ENCODE measurements around the gene PDLIM1. TPM values are rescaled to one million over a fixed set of nuclear protein-coding genes. Genes with fewer than 3 reads are reported as not detected.
A peak's percentile ranks its signal among the peaks of the same experiment; 100 is the strongest.

PDLIM1 gene
- total and polyA plus RNA-seq, 8 donors = 44.1 to 120 (median 55.9) TPM

DNA sequence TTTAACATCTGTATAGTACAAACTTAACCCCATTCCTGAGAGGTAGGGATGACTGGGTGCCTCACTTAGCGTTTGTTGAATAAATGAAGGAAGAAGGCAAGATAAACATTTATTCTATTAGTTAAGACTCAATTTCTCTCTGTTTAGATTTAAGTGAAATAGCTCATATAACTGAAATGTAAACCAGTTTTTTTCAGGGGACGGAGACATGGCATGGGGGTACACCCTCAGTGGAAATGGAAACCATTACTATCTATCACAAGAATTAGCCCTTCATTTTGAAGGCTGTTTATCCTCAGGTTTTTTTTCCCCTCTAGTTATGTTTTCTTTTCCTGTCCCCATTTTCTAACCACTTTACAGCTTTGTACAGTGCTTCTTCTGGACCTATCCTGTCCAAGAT is 35.6 kb upstream of the PDLIM1 start:
- Histone ChIP-seq H3K9me3 (no peaks in the 10 kb centered on the region), H3K36me3 (no peaks in the 10 kb centered on the region), H3K27me3 (no peaks in the 10 kb centered on the region), H3K4me3 (no peak overlapping the region), H3K4me1 (peaks cover 0 to 5% (median 0%) of the 10 kb centered on the region in 3 donors), H3K27ac (no peak overlapping the region)
- TF ChIP-seq, protein P1, sequence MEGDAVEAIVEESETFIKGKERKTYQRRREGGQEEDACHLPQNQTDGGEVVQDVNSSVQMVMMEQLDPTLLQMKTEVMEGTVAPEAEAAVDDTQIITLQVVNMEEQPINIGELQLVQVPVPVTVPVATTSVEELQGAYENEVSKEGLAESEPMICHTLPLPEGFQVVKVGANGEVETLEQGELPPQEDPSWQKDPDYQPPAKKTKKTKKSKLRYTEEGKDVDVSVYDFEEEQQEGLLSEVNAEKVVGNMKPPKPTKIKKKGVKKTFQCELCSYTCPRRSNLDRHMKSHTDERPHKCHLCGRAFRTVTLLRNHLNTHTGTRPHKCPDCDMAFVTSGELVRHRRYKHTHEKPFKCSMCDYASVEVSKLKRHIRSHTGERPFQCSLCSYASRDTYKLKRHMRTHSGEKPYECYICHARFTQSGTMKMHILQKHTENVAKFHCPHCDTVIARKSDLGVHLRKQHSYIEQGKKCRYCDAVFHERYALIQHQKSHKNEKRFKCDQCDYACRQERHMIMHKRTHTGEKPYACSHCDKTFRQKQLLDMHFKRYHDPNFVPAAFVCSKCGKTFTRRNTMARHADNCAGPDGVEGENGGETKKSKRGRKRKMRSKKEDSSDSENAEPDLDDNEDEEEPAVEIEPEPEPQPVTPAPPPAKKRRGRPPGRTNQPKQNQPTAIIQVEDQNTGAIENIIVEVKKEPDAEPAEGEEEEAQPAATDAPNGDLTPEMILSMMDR (IDR thresholded peaks at IDR 0.05) = no peak
- DNase-seq (no peak), FAIRE-seq (no peak), ATAC-seq (no peak)
- 95 to 98% methylated on average over 2 of the region's 2 CpGs for WGBS, 2 donors
- intact Hi-C loops (cut with DNase I) = no loop called here

DNA sequence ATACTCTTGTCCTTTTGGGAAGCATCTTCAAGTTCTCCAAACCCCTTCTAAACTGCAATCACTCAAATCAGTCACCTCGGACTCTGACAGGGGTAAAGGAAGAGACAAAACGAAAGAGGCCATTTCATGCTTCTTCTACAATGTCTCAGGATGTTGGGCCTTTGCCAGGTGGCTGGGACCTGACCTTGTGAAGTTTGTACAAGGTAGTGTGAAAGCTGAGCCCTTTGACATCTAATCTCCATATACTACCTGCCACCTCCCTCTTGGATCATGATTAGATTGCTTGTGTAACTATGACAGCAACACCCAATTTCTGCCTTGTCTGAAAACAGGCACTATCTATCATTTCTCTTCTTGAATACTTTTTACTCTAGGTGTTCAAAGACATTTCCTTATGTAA is 35.1 kb upstream of the PDLIM1 start:
- ATAC-seq = no peak
- WGBS, 2 donors = 61 to 84% methylated on average over 2 of the region's 2 CpGs
- no peak for DNase-seq
- Histone ChIP-seq H3K4me1 (peaks cover 0 to 5% (median 0%) of the 10 kb centered on the region in 3 donors), H3K4me3 (no peak overlapping the region), H3K36me3 (no peaks in the 10 kb centered on the region), H3K9me3 (no peaks in the 10 kb centered on the region), H3K27ac (no peak overlapping the region), H3K27me3 (no peaks in the 10 kb centered on the region)
- intact Hi-C loops (cut with DNase I) = no loop called here
- FAIRE-seq = no peak
- TF ChIP-seq, protein P1 (IDR thresholded peaks at IDR 0.05) = no peak

DNA sequence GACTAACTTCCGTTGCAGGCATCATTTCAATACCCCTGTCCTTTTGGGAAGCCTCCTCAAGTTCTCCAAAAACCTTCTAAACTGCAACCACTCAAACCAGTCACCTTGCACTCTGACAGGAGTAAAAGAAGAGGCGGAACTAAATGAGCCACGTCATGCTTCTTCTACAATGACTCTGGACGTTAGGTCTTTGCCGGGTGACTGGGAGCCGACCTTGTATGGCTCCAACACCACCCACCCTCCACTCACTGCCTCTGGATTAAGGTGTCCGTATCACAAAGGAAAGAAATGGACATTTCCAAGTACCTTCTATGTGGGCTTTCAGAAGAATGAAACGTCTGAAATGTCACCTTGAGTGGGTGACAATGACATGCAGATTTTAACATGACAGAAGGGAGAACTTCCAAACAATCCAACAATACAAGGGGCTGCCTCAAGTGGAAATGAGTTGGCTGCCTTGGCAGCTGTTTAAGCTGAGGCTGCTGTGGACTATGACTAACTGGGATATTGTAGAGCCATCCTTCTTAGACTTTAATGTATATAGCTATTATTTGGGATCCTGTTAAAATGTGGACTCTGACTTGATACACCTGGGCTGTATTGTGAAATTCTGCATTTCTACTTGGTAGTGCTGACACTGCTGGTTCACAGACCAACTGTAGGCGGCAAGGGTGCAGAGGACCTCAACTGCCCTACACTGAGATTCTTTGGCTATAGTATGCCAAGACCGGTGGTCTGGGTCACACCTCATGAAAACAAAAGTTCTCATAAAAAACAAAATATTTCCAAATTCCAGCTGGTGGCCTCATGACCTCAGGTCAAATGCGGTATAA is 33.8 kb upstream of the PDLIM1 start:
- FAIRE-seq (no peak), ATAC-seq (no peak), DNase-seq (no peak)
- Histone ChIP-seq H3K36me3 (no peaks in the 10 kb centered on the region), H3K27me3 (no peaks in the 10 kb centered on the region), H3K9me3 (no peaks in the 10 kb centered on the region), H3K27ac (no peak overlapping the region), H3K4me3 (no peak overlapping the region), H3K4me1 (no peaks in the 10 kb centered on the region)
- WGBS, 2 donors = 87 to 90% methylated on average over 11 of the region's 11 CpGs
- intact Hi-C loops (cut with DNase I) = no loop called here
- TF ChIP-seq, protein P1 (IDR thresholded peaks at IDR 0.05) = no peak

DNA sequence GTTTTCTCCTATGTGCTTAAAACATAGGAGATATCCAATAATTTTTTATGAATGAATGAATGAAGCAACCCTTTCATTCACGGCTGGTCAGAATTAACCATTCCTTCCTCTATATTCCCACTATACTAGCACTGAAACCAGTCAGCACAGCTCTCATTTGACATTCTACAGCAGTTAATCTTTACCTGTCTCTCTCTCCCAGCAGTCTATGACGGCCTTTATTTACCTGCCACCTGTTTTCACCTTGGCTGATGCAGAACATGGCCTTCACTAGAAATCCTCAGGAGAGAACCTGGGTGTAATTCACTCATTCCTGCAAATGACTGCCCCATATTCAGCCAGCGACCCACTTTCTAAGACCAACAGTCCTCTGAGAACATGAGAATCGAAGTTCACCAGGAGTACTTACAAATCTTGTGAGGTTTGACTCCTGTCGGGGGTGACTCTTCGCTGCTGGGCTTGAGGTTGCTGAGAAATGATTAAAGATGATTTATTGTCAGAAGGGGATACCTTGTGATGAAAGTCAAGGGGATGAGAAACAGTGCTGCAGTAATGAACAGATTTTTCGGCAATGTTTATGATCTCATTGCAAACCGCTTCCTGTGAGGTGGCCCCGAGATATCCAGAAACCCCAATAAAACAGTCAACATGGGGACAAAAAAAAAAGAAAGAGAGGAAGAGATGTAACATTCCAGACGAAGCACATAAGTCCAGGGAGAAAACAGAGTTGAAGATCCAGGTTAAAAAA is 30.9 kb upstream of the PDLIM1 start:
- ATAC-seq (peak in 3 of 4 donors; percentile 44 to 67 (median 67)), FAIRE-seq (no peak), DNase-seq (no peak)
- WGBS, 2 donors = 77 to 78% methylated on average over 10 of the region's 10 CpGs
- TF ChIP-seq, protein P1 (IDR thresholded peaks at IDR 0.05) = no peak
- no peaks in the 10 kb centered on the region for H3K27me3 ChIP-seq
- no peaks in the 10 kb centered on the region for H3K36me3 ChIP-seq
- intact Hi-C loops (cut with DNase I) = no loop called here
- no peak overlapping the region for H3K27ac ChIP-seq
- H3K9me3 ChIP-seq = no peaks in the 10 kb centered on the region
- no peak overlapping the region for H3K4me3 ChIP-seq
- no peaks in the 10 kb centered on the region for H3K4me1 ChIP-seq

DNA sequence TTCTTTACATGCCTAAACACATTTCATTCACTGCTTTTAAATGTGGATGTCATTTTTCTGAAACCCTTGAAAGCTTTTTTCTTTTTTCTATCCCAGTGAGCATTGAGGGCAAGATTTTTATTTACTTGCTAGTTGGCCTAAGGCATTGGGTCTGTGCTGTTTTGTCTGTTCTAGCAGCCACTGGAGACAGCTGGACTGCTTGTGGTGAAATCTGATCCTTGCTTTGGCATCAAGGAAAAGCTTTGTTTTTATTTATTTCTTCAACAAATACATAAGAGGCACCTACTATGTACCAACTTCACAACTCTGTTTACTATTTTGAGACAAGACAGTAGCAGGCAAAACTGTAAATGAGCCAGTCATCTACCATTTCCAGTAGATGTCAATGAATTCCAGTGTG is 28.4 kb upstream of the PDLIM1 start:
- TF ChIP-seq, protein P1 (IDR thresholded peaks at IDR 0.05) = no peak
- no peak overlapping the region for H3K4me3 ChIP-seq
- DNase-seq = no peak
- H3K9me3 ChIP-seq = no peaks in the 10 kb centered on the region
- no peak for FAIRE-seq
- intact Hi-C loops (cut with DNase I) = no loop called here
- H3K36me3 ChIP-seq = no peaks in the 10 kb centered on the region
- no peak overlapping the region for H3K27ac ChIP-seq
- no peaks in the 10 kb centered on the region for H3K27me3 ChIP-seq
- no peak for ATAC-seq
- no peaks in the 10 kb centered on the region for H3K4me1 ChIP-seq

Measured in pancreas (tissue), 10 donors.